ENCODE results near the gene SHB. TPM values are rescaled to one million over a fixed set of nuclear protein-coding genes. Genes with fewer than 3 reads are reported as not detected.

SHB gene
- total RNA-seq, 1 experiment from 2014 or later = 15.1 TPM

DNA sequence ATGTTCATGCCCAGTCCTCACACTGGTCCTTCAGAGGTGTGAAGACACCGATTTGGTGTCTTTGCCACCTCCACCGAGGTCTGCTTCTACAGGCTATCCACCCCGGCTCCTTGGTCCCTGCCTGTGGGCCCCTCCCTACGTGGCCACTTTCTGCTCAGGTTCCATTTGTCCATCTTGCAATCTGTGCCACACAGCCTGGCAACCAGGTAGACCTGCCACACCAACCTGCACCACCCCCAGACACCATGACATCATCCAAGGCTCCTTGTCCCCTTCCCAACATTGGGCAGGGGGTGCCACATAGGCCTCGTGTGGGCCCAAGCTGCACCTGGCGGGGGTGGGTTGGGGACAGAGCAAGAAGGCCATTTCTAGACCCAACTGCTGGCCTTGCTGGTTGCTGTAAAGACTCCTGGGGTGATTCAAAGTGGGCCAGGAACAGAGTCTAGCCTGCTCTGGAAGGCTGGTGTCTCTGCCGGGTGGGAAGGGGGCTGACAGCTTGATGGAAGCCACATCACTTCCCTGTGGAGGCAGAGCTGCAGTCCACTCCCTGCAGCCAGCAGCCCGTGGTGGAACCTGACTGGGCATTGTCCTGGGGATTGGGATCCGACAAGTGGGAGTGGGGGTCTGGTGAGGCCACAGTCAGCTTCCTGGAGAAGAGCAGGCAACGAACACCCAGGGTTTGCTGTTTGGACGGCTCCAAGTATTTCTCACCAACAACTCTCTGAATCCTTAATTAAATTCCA lies 99.3 kb downstream of the SHB start:
- DNase-seq (ENCODE audit: low spot score) = no peak

DNA sequence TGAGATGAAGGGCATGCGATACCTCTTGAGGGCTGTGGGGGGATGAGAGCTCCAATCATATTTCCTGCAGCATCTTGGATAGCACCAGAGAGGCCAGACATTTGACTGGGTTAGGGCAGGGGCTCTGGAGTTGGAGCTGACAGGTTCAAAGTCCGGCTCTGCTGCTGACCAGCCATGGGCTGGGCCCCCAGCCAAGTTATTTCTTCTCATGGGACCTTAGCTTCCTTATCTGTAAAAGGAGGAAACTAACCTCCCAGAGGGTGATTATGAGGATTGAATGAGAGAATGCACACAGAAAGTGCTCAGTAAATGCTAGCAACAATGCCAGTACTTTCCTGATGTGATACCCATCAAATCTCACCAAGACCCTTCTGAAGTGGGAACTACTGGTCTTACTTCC lies 99.9 kb downstream of the SHB start:
- peak; percentile 62 for DNase-seq (ENCODE audit: low spot score)

DNA sequence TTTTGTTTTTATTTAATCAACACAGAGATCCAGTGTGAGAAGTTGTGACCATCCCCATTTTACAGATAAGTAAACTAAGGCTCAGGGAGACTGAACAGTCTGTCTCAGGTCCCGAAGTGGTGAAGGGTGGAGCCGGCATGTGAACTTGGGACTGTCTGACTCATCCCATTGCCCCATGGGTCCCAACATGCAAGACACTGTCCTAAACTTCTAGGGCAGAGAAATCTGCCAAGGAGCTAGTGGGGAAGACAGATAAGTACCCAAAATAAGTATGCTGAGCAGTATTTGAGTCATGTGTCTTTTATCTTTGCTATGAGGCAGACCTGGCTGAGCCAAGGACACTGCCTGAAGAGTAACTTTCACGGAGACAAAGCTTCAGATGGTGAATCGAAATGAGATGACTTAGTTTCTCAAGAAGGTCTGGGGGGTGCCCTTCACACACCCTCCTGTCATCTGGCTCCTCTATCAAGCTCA lies 100.8 kb downstream of the SHB start:
- DNase-seq (ENCODE audit: low spot score) = peak; percentile 65

DNA sequence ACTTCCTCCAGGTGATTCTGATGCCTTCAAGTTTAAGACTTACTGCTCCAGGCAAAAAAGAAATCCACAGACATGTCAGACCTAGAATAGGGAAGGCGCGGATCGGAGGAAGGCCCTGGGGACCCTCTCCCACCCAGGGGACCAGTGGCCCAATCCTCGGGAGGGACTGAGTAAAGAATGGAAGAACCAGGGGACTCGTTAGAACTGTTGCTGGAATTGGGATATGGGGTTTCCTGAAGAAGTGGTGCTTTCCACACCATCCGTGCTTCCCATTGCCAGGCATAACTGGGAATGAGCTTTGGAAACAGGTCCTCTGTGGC lies 101.3 kb downstream of the SHB start:
- DNase-seq (ENCODE audit: low spot score) = no peak

DNA sequence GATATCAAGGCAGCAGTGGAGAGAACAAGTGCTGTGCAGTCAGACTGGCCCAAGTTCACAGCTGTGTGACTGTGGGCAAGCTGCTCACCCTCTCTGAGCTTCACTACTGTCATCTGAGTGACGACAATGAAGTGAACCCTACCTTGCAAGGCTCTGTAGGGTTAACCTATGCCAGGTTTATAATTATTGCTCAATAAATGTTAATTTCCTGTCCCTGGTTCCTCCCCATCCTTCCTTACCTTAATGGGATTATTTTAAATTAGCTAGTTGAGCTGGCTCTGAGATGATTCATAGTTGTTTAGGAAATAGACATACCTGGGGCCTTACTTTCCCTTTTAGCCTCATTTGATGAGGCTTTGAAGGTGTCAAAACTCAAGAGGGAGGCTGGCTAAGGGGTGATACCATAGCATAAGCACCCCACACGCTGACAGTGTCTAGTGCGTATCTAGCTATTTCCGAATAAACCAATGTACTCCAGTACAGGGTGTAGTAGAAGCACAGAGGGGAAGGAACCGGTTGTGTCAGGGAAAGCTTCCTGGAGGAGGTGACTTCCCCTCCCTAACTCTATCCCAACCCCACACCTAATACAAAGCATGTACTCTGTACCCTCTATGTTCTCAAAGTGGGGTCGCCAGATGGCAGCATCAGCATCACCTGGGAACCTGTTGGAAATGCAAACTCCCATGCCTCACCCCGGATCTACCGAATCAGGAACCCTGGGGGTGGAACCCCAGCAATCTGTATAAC lies 101.8 kb downstream of the SHB start:
- no peak for DNase-seq (ENCODE audit: low spot score)

DNA sequence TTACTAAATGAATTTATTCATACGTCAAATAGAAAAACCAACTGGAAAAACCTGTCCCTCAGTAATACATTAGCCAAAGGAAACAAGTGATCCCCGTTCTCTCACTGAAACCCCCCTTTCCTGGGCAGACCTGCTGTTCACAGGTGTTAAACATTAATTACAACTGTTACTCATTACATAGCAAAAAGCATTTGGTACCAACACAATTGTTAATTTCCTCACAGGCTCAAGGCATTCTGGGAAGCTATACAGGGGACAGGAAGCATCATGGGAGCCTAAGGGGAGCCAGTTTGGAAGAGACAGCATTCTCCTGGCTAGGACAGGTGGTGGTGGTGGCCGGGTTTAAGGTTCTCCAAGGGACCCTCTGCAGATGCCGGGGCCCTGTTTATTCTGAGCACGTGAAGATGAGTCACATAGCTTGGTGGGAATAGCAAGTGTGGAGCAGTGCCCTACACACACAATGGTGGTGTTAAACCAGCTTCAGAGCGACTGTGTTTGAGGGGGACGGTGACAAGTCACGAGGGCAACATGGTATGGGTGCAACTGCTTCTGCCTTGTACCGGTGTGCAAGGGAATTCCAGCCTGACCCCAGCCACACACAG lies 102.5 kb downstream of the SHB start:
- peak; percentile 23 for DNase-seq (ENCODE audit: low spot score)

DNA sequence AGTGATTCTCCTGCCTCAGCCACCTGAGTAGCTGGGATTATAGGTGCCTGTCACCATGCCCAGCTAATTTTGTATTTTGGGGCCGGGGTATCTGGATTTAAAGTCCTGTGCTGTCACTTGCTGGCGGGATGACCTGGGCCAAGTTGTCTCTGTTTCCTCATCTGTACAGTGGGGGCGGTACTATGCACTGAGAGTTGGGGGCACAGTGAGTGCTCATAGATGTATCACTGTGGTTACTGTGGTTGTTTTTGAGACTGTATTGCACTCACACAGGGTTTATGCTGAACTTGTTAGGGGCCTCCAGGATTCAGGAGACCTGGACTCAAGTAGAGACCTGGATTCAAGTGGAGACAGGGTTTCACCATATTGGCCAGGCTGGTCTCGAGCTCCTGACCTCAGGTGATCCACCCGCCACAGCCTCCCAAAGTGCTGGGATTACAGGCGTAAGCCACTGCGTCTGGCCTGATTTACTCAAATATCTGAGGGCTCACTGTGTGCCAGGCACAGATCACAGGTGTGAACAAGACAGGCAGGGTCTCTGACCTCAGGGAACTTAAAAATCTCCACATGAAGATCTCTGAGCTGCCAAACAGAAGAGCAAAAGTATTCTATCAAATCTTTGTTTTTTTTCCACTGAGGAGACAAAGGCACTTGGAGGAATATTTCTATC lies 103.2 kb downstream of the SHB start:
- DNase-seq (ENCODE audit: low spot score) = peak; percentile 44

DNA sequence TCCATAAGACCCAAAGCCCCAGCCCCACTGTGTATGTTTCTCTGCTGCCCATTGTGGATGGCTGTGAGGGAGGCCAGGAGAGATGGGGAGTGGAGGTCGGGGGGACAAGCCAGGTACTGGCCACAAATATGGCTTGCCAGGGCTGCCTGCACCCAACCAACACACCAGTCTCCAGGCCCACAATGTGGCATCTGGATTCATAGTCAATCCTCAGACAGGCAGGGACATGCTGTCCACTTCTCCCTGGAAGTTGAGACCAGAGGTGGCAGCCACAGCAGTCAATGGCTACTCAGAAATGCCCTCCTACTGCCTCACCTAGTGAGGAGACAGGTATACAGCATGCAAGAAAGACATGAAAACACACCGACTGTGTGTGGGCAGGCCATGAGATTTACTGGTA lies 103.9 kb downstream of the SHB start:
- DNase-seq (ENCODE audit: low spot score) = no peak

DNA sequence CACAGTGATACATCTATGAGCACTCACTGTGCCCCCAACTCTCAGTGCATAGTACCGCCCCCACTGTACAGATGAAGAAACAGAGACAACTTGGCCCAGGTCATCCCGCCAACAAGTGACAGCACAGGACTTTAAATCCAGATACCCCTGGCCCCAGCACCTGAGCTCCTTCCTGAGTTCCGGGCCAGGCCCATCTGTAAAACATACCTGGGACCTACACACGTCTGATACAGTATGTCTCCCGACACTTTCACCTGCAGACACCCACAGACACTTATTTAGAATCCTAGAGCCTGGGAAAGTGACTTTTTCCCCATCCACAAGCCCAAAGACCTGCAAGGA lies 104.3 kb downstream of the SHB start:
- no peak for DNase-seq (ENCODE audit: low spot score)

DNA sequence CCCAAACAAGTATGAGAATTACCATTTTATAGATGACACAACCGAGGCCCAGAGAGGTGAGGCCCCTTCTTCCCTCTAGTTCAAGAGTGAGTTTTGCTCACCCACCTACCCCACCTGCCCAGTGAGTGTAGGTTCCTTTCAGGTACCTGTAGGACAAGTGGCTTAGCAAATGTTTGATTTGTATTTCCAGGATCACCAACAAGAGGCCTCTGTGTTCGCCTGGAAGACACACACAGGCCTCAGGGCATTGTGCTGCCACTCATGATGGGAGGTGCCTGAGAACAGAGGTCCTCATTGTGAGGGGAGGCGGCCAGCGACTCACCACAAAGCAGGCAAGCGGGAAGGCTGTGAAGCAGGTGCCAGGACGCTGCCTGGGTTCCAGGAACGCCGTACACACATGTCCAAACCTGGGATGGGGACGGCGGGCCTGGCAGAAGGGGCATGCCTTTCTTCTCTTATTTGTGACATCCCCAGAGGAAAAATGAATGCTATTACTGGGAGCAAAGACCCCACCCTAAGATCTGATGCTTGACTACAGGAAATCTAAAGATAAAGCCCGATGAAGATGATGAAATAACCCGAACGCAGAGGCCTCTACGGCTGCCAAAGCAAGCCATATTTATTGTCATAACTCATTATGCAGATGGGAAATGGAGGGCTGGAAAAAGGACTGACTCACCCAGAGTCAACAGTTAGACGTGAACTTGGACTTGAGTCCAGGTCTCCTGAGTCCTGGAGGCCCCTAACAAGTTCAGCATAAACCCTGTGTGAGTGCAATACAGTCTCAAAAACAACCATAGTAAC lies 104.9 kb downstream of the SHB start:
- peak; percentile 90 for DNase-seq (ENCODE audit: low spot score)

DNA sequence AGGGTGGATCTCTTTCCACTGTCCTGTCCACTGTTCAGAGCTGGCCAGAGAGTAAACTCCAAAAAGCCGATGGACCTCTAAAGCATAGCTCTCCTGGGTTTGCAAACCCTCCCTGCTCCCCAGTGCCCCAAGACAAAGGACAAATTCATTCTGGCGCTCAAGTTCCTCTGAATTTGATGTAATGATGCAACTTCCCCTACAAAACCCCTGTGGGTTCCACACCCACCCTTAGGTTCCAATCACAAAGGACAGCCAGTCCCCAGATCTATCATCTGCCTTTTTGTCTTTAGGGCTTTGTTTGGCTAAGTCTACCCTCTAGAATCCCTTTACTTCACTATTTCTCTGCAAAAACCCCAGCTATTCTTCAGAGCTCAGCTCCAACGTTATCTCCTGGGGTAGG lies 107.7 kb downstream of the SHB start:
- DNase-seq (ENCODE audit: low spot score) = no peak

DNA sequence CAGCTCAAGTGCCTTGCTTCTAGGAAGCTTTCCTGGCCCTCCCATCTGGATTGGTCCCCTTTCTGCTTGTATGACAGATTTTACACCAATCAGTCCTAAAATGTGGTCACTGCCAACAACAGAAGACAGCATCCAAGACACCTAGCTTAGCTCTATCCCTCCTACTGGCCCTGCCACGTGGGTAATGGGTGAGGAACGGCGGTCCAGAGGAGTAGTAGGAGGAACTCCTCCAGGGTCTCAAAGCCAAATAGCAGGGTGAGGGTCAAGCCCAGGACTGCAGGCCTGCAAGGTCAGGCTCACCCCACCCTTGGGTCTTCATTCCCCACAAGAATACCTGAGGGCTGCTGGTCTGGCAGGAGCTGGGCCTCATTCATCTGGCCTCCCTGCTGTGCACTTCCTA lies 108.4 kb downstream of the SHB start:
- no peak for DNase-seq (ENCODE audit: low spot score)

DNA sequence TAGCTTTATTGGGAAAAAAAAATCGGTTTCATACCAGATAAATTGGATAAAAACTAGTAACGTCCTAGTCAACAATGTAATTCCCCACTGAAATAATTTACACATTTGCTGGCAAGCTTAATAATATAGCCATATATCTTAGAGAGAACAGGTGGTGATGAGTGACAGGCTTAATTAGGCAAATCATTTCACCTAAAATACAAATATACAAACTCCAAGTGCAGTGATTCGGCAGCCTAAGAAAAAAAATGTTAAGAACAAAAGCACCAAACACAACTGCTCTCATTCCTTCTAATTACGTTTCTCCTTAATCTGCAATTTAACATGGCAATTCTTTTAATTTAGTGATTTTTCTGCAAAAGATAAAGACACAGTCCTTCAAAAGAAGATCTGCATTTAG lies 109.1 kb downstream of the SHB start:
- DNase-seq (ENCODE audit: low spot score) = no peak

DNA sequence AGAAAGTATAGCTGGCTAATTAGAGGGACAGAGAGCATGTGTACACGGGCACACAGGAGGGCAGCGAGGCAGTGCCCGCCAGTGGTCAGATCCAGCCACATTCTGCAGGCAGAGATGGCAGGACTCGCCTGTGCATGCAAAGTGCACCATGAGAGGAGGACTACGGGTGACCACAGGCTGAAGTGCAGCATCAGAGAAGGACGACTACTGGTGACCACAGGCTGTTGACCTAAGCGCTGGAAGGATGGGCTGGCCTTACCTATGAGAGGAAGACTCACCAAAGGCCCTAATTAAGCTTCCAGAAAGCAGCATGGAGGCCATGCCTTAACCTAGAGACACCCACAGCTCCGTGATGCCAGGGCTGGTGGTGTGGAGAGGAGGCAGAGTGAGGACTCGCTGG lies 110.9 kb downstream of the SHB start:
- DNase-seq (ENCODE audit: low spot score) = no peak

DNA sequence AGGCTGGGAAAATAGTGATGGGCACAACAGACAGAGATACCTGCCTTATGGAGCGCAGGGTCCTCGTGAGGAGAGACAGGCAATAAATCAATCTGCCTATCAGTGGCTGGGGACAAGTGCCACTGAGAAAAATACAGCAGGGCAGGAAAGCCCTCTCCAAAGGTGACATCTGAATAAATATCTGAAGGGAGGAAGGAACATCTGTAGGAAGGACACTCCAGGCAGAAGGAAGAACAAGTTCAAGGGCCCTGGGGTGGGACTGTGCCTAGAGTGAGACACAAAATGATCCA lies 111.4 kb downstream of the SHB start:
- DNase-seq (ENCODE audit: low spot score) = no peak

DNA sequence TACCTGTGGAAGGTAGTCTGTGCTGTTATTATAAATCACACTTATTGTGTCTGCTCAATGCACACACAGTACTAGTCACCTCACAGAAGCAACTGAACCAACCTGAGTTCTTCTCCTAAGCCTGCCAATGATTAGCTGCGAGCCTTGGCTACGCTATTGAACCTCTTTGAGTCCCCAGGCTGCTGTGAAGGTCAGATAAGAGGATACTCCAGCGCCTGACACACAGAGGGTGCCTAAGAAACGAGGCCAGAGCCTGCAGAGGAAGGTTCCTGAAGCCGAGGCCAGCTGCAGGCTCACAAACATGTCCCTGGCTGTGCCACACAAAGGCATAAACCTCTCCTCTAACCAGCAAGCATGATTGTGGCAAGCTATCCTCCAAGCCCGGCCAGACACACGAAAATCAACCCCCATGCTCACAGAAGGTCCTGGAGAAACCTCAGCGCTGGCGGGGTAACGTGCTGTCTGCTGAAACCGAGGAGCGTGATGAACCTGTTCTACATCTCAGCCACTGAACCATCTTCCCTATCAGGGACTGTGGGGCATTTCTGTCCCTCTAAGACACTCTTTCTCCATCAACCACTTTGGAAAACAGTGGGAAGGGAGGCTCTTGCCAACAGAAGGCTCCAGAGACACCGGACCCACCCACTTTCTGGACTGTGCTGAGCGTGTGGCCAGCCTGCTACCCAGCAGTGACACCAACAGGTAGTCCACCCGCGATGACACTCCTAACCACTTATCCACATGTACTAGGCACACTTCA lies 111.9 kb downstream of the SHB start:
- no peak for DNase-seq (ENCODE audit: low spot score)

DNA sequence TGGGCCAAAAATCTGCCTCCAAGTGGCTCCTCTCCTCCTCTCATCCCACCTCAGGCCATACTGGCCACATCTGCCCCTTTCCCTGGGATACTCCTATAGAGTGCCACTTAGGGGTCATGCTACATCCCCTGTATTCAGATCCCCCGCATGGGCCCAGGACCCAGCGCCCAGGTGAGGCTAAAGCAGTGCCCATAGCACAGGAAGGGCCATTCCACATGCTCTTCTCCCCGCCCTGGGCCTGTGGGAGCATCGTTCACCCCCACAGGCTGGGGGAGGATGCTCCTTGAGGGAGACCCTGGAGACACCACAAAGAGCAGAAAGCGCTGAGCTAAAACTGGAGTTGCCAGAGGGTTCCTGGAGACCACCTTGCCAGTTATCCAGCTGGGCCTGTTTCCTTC lies 112.6 kb downstream of the SHB start:
- DNase-seq (ENCODE audit: low spot score) = no peak

DNA sequence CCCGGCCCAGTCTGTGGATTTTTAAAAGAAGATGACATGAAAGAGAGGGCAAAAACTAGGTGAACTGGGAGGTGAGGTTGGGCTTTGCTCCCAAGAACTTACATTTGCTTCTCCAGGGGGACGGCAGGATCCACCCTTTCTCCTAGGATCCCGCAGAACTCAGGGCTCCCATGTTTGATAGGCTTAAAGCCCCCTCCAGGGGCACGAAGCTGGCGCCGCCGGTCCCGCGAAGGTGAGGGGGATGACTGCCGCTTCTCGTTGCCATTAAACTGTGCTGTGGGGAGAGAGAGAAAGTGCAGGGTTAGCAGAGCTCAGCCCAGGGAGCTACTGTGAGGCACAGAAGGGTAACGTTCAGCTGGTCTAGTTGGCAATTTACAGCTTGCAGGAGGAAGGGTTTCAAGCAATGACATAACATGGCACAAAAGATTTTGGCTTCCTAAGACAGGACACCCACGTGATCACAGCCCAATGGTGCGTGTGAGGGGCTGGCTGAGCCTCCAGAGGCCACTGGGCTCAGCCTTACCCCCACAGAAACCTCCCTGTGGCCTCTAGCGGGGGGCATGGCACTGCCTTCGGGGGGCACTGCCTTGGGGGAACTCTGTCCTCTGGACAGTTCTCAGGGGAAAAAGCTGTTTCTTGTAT lies 113.1 kb downstream of the SHB start:
- DNase-seq (ENCODE audit: low spot score) = no peak

DNA sequence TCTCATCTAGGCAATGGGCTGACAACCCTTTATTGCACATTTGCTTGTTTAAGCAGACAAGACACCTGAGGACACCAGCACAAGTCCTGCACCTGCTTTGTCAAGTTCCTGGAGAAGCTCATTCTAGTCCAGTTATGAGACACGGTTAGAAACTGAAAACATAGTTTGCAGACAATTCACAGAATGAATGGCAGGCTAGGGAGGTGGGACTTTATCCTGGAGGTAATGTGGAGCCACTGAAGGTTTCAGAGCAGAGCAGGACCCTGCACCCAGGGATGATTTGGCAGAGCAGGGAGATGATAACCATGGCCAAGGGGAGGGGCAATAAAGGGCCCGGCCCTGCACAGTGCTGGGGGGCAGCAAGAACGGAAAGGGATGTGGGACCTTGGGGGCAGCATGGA lies 114.4 kb downstream of the SHB start:
- DNase-seq (ENCODE audit: low spot score) = no peak

DNA sequence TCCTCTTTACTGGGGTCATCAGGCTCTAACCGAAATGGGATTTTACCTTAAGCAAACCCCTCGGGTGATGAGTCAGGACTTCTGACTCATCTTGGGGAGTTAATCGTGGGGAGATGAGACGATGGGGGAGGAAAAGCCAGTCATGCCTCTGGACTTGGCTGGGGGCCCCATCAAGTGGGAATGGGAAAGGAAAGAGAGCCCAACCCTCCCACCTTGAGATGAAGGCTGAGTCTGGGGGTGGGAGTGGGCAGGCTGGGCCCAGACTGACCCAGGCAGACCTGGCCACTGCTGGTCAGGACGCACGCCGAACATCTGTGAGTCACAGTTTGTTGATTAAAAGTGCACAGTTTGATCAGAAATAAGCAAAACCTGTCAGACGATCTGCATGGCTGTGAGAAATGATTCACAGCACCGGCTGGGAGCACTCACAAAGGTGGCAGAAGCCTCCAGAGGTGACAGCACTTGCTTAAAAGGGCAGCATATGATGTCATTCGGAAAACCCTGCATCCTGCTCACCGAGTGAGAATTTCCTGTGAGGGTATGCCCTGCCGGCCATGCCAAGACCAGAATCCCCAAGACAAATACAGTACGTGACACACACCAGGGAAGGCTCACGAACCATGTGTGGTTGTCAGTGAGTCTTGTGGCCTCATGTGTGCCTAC lies 115.1 kb downstream of the SHB start:
- DNase-seq (ENCODE audit: low spot score) = peak; percentile 97

All from A172 (cell line).